Hepatocyte (in vitro differentiated cells): Measurements from ENCODE around the gene PDCD4.

ENCODE experiments used
- CTCF ChIP-seq: fragments of 200-600 bp; sonication (generic); IDR thresholded peaks from 2 replicates; pipeline ENCODE4 v1.5.1; 2016; ENCODE audit warnings: antibody characterized with exemption, mild to moderate bottlenecking; ENCODE audit not compliant: poor library complexity
- EZH2 ChIP-seq: fragments of 200-600 bp; sonication (generic); IDR thresholded peaks from 2 replicates; pipeline ENCODE4 v1.6.1; 2016; ENCODE audit warnings: antibody characterized with exemption, mild to moderate bottlenecking, borderline replicate concordance
- EZH2phosphoT487 ChIP-seq: fragments of 200-600 bp; sonication (generic); IDR thresholded peaks from one replicate; pipeline ENCODE4 v1.6.1; 2018; ENCODE audit warnings: antibody characterized with exemption, mild to moderate bottlenecking, low read depth, moderate library complexity; ENCODE audit not compliant: unreplicated experiment, severe bottlenecking

GRCh38 chr10:110939419-110939818 lies 67.7 kb downstream of the PDCD4 start:
- no peak for TF ChIP-seq CTCF
- no peak for TF ChIP-seq EZH2
- TF ChIP-seq EZH2phosphoT487, result no peak
